ENCODE results near the gene TMEM87B. TPM values are rescaled to one million over a fixed set of nuclear protein-coding genes. Genes with fewer than 3 reads are reported as not detected.

Gene TMEM87B
- total and polyA plus RNA-seq, 2 of the 8 experiments (the other 6 are each of a cell fraction or from before 2014, with no cell fraction given) = 7.2 to 9.0 TPM

- TF ChIP-seq JUN (IDR thresholded peaks at IDR 0.05; ENCODE audit: low read depth, low read length) = no peak
- no peak for TF ChIP-seq SRF (IDR thresholded peaks at IDR 0.05; ENCODE audit: low read depth, low read length)
- no peak for TF ChIP-seq HDAC6 (IDR thresholded peaks at IDR 0.05; ENCODE audit: low read depth, low read length)
- TF ChIP-seq TEAD4 (IDR thresholded peaks at IDR 0.05; ENCODE audit: low read depth, low read length) = no peak
- TF ChIP-seq ATF2 (IDR thresholded peaks at IDR 0.05; ENCODE audit: low read length) = no peak
- no peak for TF ChIP-seq YY1 (IDR thresholded peaks at IDR 0.05; ENCODE audit: low read depth, low read length)
- no peak for TF ChIP-seq CTBP2 (IDR thresholded peaks at IDR 0.05; ENCODE audit: borderline replicate concordance, insufficient read depth, insufficient read length, low read length)
- TF ChIP-seq BRCA1 (IDR thresholded peaks at IDR 0.05; ENCODE audit: low read depth, low read length) = no peak
- TF ChIP-seq CBX5 (IDR thresholded peaks at IDR 0.05; ENCODE audit: low read depth, low read length) = no peak
- 0 out of 2 replicates have a peak, but pooled peaks have one; percentile 21 for TF ChIP-seq CREB1 (IDR thresholded peaks at IDR 0.05)
- no peak for TF ChIP-seq MAFK (IDR thresholded peaks at IDR 0.05; ENCODE audit: low read depth, low read length)
- no peak for TF ChIP-seq BACH1 (IDR thresholded peaks at IDR 0.05; ENCODE audit: low read length)
- TF ChIP-seq RNF2 (IDR thresholded peaks at IDR 0.05; ENCODE audit: borderline replicate concordance, low read depth, low read length, missing control alignments, poor library complexity, severe bottlenecking) = no peak
- TF ChIP-seq TAF1 (IDR thresholded peaks at IDR 0.05; ENCODE audit: low read depth, low read length) = peak; percentile 27; the same call in 1 of the 2 replicates
These were observed 887 bp upstream of the TMEM87B start (continued) for GRCh38 chr2:112053917-112054846.

Data from H1 (cell line).